Effector memory CD8-positive, alpha-beta T cell (primary cell): Measurements from ENCODE around the gene FAM72C.
"Not testable (repeated sequence)": the region's sequence is repeated elsewhere in the genome, so short reads cannot be mapped to it uniquely, and the experiment has no call there.

Experiments used
- ATAC-seq: fragments of 150-1000 bp; cut with Tn5 transposase; replicated peaks from 2 replicates; pipeline ENCODE4 v1.10.0; 2021; ENCODE audit warnings: mild to moderate bottlenecking, moderate library complexity
- DNase-seq, 3 experiments: peaks; one replicate each; pipeline ENCODE4 v3.0.0; 2021
- H3K27ac Mint-ChIP-seq, 2 donors: one replicate each; pipeline ENCODE4 v1.8.0; 2022; ENCODE audit warnings: mild to moderate bottlenecking in 2 of 2, mixed read lengths in 2 of 2, moderate library complexity in 2 of 2
- H3K27me3 Mint-ChIP-seq, 2 donors: one replicate each; pipeline ENCODE4 v1.8.0; 2022; ENCODE audit warnings: mixed read lengths in 2 of 2
- H3K36me3 Mint-ChIP-seq: one replicate; pipeline ENCODE4 v1.8.0; 2022; ENCODE audit warnings: mild to moderate bottlenecking, moderate library complexity, mixed read lengths; ENCODE audit not compliant: insufficient read depth
- H3K4me1 Mint-ChIP-seq, 2 donors: one replicate each; pipeline ENCODE4 v1.8.0; 2022; ENCODE audit warnings: low read depth in 2 of 2, mixed read lengths in 2 of 2
- H3K4me3 Mint-ChIP-seq, 2 donors: one replicate each; pipeline ENCODE4 v1.8.0; 2022; ENCODE audit warnings: mild to moderate bottlenecking in 2 of 2, mixed read lengths in 2 of 2, moderate library complexity in 2 of 2
- H3K9me3 Mint-ChIP-seq, 2 donors: one replicate each; pipeline ENCODE4 v1.8.0; 2022; ENCODE audit warnings: mixed read lengths in 2 of 2

The FAM72C gene

GRCh38 chr1:143955930-143956329 is 15.9 kb downstream of the FAM72C start:
- not testable (repeated sequence) for DNase-seq, H3K27ac Mint-ChIP-seq, H3K4me3 Mint-ChIP-seq, H3K9me3 Mint-ChIP-seq, H3K27me3 Mint-ChIP-seq, ATAC-seq, H3K36me3 Mint-ChIP-seq, H3K4me1 Mint-ChIP-seq

- H3K36me3 Mint-ChIP-seq, H3K27ac Mint-ChIP-seq, DNase-seq, H3K4me1 Mint-ChIP-seq, H3K4me3 Mint-ChIP-seq, H3K27me3 Mint-ChIP-seq, H3K9me3 Mint-ChIP-seq, ATAC-seq: not testable (repeated sequence)
Measured at GRCh38 chr1:143952913-143953312, 18.9 kb downstream of the FAM72C start.

- not testable (repeated sequence) for DNase-seq, H3K36me3 Mint-ChIP-seq, ATAC-seq, H3K27me3 Mint-ChIP-seq, H3K4me1 Mint-ChIP-seq, H3K9me3 Mint-ChIP-seq, H3K27ac Mint-ChIP-seq, H3K4me3 Mint-ChIP-seq
Measured at GRCh38 chr1:143951485-143952391, 20.0 kb downstream of the FAM72C start.

- not testable (repeated sequence) for H3K9me3 Mint-ChIP-seq, ATAC-seq
Measured at GRCh38 chr1:143947749-143948148, 24.0 kb downstream of the FAM72C start.

GRCh38 chr1:143945253-143945652 is 26.5 kb downstream of the FAM72C start:
- not testable (repeated sequence) for H3K27ac Mint-ChIP-seq, H3K36me3 Mint-ChIP-seq, ATAC-seq, H3K4me1 Mint-ChIP-seq, H3K9me3 Mint-ChIP-seq, H3K4me3 Mint-ChIP-seq, DNase-seq, H3K27me3 Mint-ChIP-seq

More at GRCh38 chr1:143947749-143948148, 24.0 kb downstream of the FAM72C start:
- not testable (repeated sequence) for H3K4me3 Mint-ChIP-seq, H3K27ac Mint-ChIP-seq, H3K4me1 Mint-ChIP-seq, H3K36me3 Mint-ChIP-seq, H3K27me3 Mint-ChIP-seq, DNase-seq

GRCh38 chr1:143944576-143945240 is 27.1 kb downstream of the FAM72C start:
- not testable (repeated sequence) for H3K36me3 Mint-ChIP-seq, H3K4me3 Mint-ChIP-seq, H3K27ac Mint-ChIP-seq, ATAC-seq, H3K4me1 Mint-ChIP-seq, H3K9me3 Mint-ChIP-seq, H3K27me3 Mint-ChIP-seq, DNase-seq

- not testable (repeated sequence) for DNase-seq, H3K4me1 Mint-ChIP-seq, H3K4me3 Mint-ChIP-seq, H3K27ac Mint-ChIP-seq, H3K9me3 Mint-ChIP-seq, H3K27me3 Mint-ChIP-seq, H3K36me3 Mint-ChIP-seq
- peak; percentile 32 for ATAC-seq
Measured at GRCh38 chr1:143943319-143943978, 28.3 kb downstream of the FAM72C start.

- not testable (repeated sequence) for H3K4me3 Mint-ChIP-seq, H3K27ac Mint-ChIP-seq, ATAC-seq, H3K9me3 Mint-ChIP-seq, H3K36me3 Mint-ChIP-seq, H3K27me3 Mint-ChIP-seq, DNase-seq, H3K4me1 Mint-ChIP-seq
Measured at GRCh38 chr1:143942238-143942860, 29.4 kb downstream of the FAM72C start.

- H3K4me3 Mint-ChIP-seq, H3K9me3 Mint-ChIP-seq, H3K27me3 Mint-ChIP-seq, H3K4me1 Mint-ChIP-seq, H3K27ac Mint-ChIP-seq, H3K36me3 Mint-ChIP-seq, DNase-seq, ATAC-seq: not testable (repeated sequence)
Measured at GRCh38 chr1:143939666-143940065, 32.1 kb downstream of the FAM72C start.

- H3K4me1 Mint-ChIP-seq, H3K9me3 Mint-ChIP-seq, DNase-seq, H3K36me3 Mint-ChIP-seq, H3K27ac Mint-ChIP-seq, H3K27me3 Mint-ChIP-seq, ATAC-seq, H3K4me3 Mint-ChIP-seq: not testable (repeated sequence)
Measured at GRCh38 chr1:143938922-143939321, 32.9 kb downstream of the FAM72C start.

GRCh38 chr1:143936457-143937115 is 35.2 kb downstream of the FAM72C start:
- H3K36me3 Mint-ChIP-seq, H3K4me3 Mint-ChIP-seq, H3K9me3 Mint-ChIP-seq, H3K27me3 Mint-ChIP-seq, H3K4me1 Mint-ChIP-seq, H3K27ac Mint-ChIP-seq: not testable (repeated sequence)
- ATAC-seq (peak; percentile 63), DNase-seq (peak; percentile 21 to 31 (median 24))

GRCh38 chr1:143919127-143919526 is 52.7 kb downstream of the FAM72C start:
- not testable (repeated sequence) for ATAC-seq, H3K36me3 Mint-ChIP-seq, H3K9me3 Mint-ChIP-seq, H3K4me1 Mint-ChIP-seq, H3K27ac Mint-ChIP-seq, DNase-seq, H3K4me3 Mint-ChIP-seq, H3K27me3 Mint-ChIP-seq

GRCh38 chr1:143918552-143918951 is 53.2 kb downstream of the FAM72C start:
- H3K4me3 Mint-ChIP-seq, H3K27me3 Mint-ChIP-seq, H3K36me3 Mint-ChIP-seq, ATAC-seq, H3K9me3 Mint-ChIP-seq, H3K4me1 Mint-ChIP-seq, DNase-seq, H3K27ac Mint-ChIP-seq: not testable (repeated sequence)
